Esophagus muscularis mucosa (tissue), 3 donors: ENCODE data around the gene TREML1.

Source experiments
- CTCF ChIP-seq, 3 experiments: fragments of 200-600 bp in 2 of 3; fragments of 450-650 bp in 1 of 3; sonication (generic) in 2 of 3; IDR thresholded peaks; one replicate each; pipeline ENCODE4 v1.5.1; 2017 to 2019; ENCODE audit warnings: antibody characterized with exemption in 3 of 3, mild to moderate bottlenecking in 2 of 3, moderate library complexity in 1 of 3
- POLR2AphosphoS5 ChIP-seq, 2 donors: sonication (generic); formaldehyde crosslinking; IDR thresholded peaks; one replicate each; pipeline ENCODE4 v1.6.1; 2017; ENCODE audit warnings: antibody characterized with exemption in 2 of 2

- TF ChIP-seq CTCF (IDR thresholded peaks at IDR 0.05) (peak in 1 of 3 experiments; percentile 5), POLR2AphosphoS5 (IDR thresholded peaks at IDR 0.05) (no peak)
Observed at GRCh38 chr6:41191569-41191968, 37.4 kb upstream of the TREML1 start.
